Measurements from ENCODE around the gene PRSS50. TPM values are rescaled to one million over a fixed set of nuclear protein-coding genes. Genes with fewer than 3 reads are reported as not detected.

Gene PRSS50, protein sequence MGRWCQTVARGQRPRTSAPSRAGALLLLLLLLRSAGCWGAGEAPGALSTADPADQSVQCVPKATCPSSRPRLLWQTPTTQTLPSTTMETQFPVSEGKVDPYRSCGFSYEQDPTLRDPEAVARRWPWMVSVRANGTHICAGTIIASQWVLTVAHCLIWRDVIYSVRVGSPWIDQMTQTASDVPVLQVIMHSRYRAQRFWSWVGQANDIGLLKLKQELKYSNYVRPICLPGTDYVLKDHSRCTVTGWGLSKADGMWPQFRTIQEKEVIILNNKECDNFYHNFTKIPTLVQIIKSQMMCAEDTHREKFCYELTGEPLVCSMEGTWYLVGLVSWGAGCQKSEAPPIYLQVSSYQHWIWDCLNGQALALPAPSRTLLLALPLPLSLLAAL
- total RNA-seq: 0.99 TPM

DNA sequence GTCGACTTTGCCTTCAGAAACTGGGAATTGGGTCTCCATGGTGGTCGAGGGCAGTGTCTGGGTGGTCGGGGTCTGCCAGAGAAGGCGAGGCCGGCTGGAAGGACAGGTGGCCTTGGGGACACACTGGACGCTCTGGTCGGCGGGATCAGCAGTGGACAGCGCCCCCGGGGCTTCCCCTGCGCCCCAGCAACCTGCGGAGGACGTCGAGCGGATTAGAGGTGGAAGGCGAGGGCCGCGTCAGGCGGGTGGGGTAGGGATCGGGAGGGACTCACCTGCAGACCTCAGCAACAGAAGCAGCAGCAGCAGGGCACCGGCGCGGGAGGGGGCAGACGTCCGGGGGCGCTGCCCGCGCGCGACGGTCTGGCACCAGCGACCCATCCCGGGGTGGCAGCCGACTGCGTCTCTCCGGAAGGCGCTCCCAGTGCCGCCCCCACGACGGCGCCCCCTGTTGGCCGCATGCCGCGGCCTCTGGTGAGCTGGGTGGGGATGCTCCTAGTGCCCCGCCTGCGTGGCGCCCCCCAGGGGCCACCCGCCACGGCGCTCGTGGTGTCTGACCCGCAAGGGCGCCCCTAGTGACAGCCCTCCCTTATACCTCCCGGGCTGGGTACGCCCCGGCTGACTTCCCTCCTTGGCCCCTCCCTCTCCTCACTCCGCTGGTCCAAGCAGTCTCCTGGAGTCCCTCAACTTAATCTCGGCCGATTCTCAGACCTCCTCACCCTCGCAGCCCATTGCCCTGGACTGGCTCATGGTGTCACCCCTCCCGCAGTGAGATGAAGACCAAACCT lies at the start of gene PRSS50:
PRSS50 (minus strand) TSS at position 423 of the 785 bp plus-strand sequence; CDS start at position 378, 45 bp downstream.

DNA sequence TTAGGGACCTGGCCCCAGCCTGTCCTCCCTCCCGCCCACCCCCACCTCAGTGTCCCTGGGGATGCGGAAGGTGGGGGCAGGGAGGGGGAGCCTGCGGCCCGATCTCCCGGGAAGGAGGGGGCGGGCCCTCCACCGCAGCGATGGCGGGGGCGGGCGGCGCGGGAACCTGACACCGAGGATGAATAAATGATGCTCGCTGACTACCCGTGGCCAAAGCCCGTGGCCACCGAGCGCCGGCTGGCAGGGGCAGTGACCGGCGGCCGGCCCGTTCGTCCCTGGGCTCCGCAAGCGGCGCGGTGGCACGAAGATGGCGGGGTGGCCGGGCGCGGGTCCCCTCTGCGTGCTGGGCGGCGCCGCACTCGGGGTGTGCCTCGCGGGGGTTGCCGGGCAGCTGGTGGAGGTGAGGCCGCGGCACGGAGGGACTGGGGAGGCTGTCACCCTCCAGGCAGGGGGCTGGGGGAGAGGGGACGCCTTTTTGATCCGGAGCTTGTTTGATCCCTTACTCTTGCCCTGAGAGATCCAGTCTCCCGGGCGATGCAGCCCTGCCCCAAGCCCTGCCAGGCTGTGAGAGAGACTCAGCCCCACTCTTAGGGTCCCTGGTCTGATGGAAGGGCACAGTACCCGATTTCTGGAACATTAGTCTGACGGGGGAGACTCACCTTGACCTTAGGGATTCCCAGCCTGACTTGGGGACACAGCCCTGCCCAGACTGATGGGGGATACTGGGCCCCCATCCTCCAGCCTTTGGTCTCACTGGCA lies 16.3 kb downstream of the PRSS50 start, which contains the start of gene TMIE:
TMIE (plus strand) TSS at position 212 of the 759 bp plus-strand sequence; CDS start at position 308, 96 bp downstream.

DNA sequence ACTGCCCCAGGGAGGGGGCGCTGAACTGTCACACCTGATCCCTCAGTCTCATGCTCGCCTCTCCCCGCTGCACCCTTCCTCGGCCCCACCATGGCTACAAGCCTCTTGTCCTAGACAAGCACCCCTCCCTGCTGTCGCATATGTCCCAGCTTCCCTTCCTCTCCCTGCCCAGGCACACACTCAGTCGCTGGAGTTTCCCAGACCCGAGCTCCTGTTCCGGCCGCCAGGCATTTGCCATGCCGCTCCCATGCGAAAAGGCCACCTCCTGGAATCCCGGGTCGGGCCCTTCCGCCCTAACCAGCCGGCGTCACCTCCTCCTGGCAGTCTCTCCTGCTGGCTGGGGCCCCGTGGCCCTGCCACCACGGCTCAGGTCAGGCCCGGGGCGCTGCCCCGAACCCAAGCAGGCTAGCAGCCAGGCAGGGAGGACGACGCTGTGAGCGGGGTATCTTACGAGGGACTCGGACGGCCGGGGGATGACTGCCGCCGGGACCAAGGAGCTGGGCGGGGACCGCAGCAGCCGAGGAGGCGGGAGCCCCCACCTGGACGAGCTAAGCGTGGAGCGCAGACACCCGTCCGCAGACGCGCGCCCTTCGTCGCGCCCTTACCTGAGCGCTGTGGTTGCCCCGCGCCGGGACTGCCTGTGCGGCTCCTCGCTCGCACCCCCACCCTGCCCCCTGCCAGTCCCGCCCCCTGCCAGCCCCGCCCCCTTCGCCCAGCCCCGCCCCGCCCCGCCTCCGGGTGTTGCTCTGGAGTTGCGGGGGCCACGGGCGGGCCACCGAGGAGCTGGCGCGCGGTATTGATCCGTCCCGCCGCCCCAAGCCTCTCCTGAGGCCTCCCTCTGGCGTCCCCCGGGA lies 24.4 kb downstream of the PRSS50 start, which contains the start of gene ALS2CL:
ALS2CL (minus strand) TSS at position 642 of the 854 bp plus-strand sequence. CDS start 4,239 bp downstream, outside the sequence.

Small RNA genes lying within 50 kb of the gene (small RNA-seq; reads per million reads assigned to genes)
- not detected for gene PRSS45 (ENCODE audit: low replicate concordance)

Other genes starting within 250 kb of the PRSS50 start
- not detected for gene RTP3, start 219.9 kb downstream of the PRSS50 start, total RNA-seq
- gene LRRC2, start 151.6 kb downstream of the PRSS50 start, total RNA-seq: 4.1 TPM
- 0.23 TPM for gene FAM240A, start 105.3 kb downstream of the PRSS50 start, total RNA-seq
- 12.2 TPM for gene ALS2CL, start 24.2 kb downstream of the PRSS50 start, total RNA-seq
- gene TMIE, start 16.5 kb downstream of the PRSS50 start, total RNA-seq: 0.64 TPM
- gene MYL3, start 145.6 kb upstream of the PRSS50 start, total RNA-seq: 23.5 TPM
- gene PTH1R, start 159.9 kb upstream of the PRSS50 start, total RNA-seq: 127 TPM

Measured in metanephros (tissue), 2 donors.